Loucy (cell line): ENCODE results near the gene RPTOR.

Experiments used
- CTCF ChIP-seq: fragments of 200-600 bp; sonication (generic); conservative IDR thresholded peaks from 2 replicates; pipeline ENCODE4 v1.5.1; 2014; ENCODE audit warnings: mild to moderate bottlenecking, antibody characterized with exemption, low read length
- EZH2phosphoT487 ChIP-seq: fragments of 200-600 bp; IDR thresholded peaks from 2 replicates; pipeline ENCODE4 v1.6.1; 2018; ENCODE audit warnings: antibody characterized with exemption, mild to moderate bottlenecking, moderate library complexity, borderline replicate concordance

- no peak for TF ChIP-seq CTCF
- TF ChIP-seq EZH2phosphoT487: no peak
Measured at GRCh38 chr17:80655608-80656007, 111.0 kb downstream of the RPTOR start.
